Vagina (tissue), 2 donors: ENCODE results near the gene BORCS6.

Experiments used
- POLR2AphosphoS5 ChIP-seq, 2 donors: sonication (generic); formaldehyde crosslinking; IDR thresholded peaks; one replicate each; pipeline ENCODE4 v1.9.0; 2017; ENCODE audit warnings: antibody characterized with exemption in 2 of 2, mild to moderate bottlenecking in 2 of 2, low read depth in 1 of 2; ENCODE audit not compliant: insufficient read depth in 1 of 2
- TF ChIP-seq, protein P1 (sequence below), 3 experiments: fragments of 450-650 bp in 2 of 3; fragments of 200-600 bp in 1 of 3; sonication (generic) in 1 of 3; IDR thresholded peaks; one replicate each; pipeline ENCODE4 v1.5.1; 2017 to 2019; ENCODE audit warnings: antibody characterized with exemption in 3 of 3, mild to moderate bottlenecking in 2 of 3, moderate library complexity in 2 of 3

DNA sequence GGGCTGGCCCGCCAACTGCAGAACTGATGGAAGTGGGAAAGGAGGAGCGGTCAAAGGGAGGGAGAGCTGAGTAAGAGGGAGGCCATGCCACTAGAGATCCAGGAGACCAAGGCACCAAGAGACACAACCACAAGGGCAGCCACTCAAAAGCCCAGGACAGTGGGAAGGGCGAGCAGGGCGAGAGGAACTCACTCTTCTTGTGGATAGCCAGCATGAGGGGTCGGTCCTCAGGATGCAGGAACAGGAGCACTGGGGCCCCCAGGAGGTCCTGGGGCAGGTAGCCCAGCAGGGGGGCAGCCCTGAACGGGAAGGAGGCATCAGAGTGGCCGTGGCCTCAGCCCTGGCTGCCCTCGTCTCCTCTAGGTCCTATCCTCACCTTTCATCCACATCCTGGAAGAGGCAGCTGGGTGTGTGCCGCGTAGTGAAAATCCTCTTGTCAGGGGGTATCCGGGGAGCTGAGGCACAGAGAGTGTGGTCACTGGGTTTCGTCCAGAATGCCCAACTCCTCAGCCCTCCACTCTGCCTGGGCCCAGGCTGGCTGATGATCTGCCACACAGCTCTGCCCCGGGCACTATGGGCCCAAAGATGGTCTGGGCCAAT lies 42.1 kb downstream of the BORCS6 start:
- TF ChIP-seq POLR2AphosphoS5 (IDR thresholded peaks at IDR 0.05; ENCODE audit: insufficient read depth in 1 of 2, low read depth in 1 of 2), result no peak
- TF ChIP-seq, protein P1, sequence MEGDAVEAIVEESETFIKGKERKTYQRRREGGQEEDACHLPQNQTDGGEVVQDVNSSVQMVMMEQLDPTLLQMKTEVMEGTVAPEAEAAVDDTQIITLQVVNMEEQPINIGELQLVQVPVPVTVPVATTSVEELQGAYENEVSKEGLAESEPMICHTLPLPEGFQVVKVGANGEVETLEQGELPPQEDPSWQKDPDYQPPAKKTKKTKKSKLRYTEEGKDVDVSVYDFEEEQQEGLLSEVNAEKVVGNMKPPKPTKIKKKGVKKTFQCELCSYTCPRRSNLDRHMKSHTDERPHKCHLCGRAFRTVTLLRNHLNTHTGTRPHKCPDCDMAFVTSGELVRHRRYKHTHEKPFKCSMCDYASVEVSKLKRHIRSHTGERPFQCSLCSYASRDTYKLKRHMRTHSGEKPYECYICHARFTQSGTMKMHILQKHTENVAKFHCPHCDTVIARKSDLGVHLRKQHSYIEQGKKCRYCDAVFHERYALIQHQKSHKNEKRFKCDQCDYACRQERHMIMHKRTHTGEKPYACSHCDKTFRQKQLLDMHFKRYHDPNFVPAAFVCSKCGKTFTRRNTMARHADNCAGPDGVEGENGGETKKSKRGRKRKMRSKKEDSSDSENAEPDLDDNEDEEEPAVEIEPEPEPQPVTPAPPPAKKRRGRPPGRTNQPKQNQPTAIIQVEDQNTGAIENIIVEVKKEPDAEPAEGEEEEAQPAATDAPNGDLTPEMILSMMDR (IDR thresholded peaks at IDR 0.05), result no peak
